ENCODE measurements around the gene CRP.

Gene CRP

DNA sequence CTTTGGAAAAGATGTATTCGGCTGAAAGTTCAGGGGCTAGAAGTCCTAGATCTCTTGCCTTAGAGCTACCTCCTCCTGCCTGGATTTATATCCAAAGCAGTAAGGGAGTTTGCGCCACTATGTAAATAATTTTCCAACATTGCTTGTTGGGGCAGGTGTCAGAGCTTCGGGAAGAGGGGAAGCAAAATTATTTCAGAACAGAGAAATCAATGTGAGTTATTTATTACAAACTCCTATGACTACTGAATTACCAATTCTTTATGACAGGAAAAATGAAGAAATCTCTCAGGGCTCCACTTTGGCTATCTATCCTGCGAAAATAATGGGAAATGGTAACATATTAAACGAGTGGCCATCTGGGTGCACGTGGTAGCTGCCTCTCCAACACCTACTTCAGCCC is at the start of gene CRP:
TSS of gene CRP (minus strand) at position 61 of the 400 bp plus-strand sequence. CDS start 104 bp downstream, outside the sequence.
- no peaks in the 10 kb centered on the region for H3K36me3 ChIP-seq (ENCODE audit: insufficient read depth, low read length)
- no peak within 1 kb of the TSS for H2AFZ ChIP-seq (ENCODE audit: low read length, unreplicated experiment)
- no peak within 1 kb of the TSS for H3K27ac ChIP-seq (ENCODE audit: low read depth, low read length)
- no peaks in the 10 kb centered on the region for H3K27me3 ChIP-seq (ENCODE audit: insufficient read depth, low read length)
- no peaks in the 10 kb centered on the region for H3K4me1 ChIP-seq (ENCODE audit: control insufficient read depth, insufficient read depth, low read length, unreplicated experiment)
- no peaks in the 10 kb centered on the region for H3K79me2 ChIP-seq (ENCODE audit: control insufficient read depth, insufficient read depth, low read length, unreplicated experiment)
- no peak within 1 kb of the TSS for H3K4me3 ChIP-seq (ENCODE audit: low read depth, low read length)

- Histone ChIP-seq H3K27ac (ENCODE audit: low read depth, low read length) (no peak overlapping the region), H3K27me3 (ENCODE audit: insufficient read depth, low read length) (no peaks in the 10 kb centered on the region), H3K36me3 (ENCODE audit: insufficient read depth, low read length) (no peaks in the 10 kb centered on the region), H3K4me1 (ENCODE audit: control insufficient read depth, insufficient read depth, low read length, unreplicated experiment) (no peaks in the 10 kb centered on the region), H2AFZ (ENCODE audit: low read length, unreplicated experiment) (no peak overlapping the region), H3K4me3 (ENCODE audit: low read depth, low read length) (no peak overlapping the region), H3K79me2 (ENCODE audit: control insufficient read depth, insufficient read depth, low read length, unreplicated experiment) (no peaks in the 10 kb centered on the region)
Observed at GRCh38 chr1:159763686-159764085, 49.3 kb upstream of the CRP start.

DNA sequence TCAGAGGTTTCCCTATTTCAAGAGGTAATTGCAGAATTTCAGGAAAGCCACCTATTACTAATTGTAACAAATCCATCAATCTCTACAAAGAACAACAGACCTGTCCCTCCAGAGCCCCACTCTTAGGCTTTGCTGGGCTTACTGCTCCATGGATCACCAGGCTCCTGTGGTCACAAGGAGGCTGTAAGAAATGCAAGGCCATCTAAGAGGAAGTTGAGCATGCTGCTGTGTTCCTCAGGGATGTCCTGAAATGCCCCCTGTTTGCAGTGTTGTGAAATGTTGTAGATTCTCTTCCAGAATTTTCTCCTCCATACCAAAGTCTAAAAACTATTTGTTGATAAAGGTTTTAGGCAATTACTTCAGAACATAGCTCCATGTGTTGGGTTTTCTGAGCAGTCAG is 42.0 kb upstream of the CRP start:
- Histone ChIP-seq H3K4me1 (ENCODE audit: control insufficient read depth, insufficient read depth, low read length, unreplicated experiment) (peaks cover 14% of the 10 kb centered on the region), H3K4me3 (ENCODE audit: low read depth, low read length) (no peak overlapping the region), H3K27me3 (ENCODE audit: insufficient read depth, low read length) (no peaks in the 10 kb centered on the region), H3K79me2 (ENCODE audit: control insufficient read depth, insufficient read depth, low read length, unreplicated experiment) (no peaks in the 10 kb centered on the region), H3K27ac (ENCODE audit: low read depth, low read length) (no peak overlapping the region), H3K36me3 (ENCODE audit: insufficient read depth, low read length) (no peaks in the 10 kb centered on the region), H2AFZ (ENCODE audit: low read length, unreplicated experiment) (peak overlapping the region; percentile 3)

DNA sequence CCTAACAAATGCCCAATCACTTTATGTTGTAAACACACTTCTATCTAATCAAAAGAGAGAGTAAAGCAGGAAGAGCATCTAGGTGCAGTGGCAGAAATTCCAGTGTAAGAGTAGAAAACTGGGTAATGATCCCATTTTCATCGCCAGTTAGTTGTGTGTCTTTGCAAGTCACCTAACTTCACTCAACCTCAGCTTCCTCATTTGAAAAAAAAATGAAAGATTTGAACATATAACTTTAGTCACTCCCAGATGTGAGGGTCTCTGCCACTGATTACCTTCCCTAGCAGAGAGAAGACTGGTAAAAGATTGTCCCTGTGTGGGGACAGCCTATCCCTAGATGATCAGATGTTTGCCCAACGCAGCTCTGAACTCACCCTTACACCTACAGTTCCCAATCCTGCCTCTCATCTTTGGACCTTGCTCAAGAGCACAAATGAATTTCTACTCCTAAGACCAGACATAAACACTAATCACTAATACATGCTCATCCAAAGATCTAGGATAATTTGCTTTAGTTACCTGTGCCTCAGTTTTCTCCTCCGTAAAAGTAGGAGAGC is 41.1 kb upstream of the CRP start:
- H3K36me3 ChIP-seq (ENCODE audit: insufficient read depth, low read length) = no peaks in the 10 kb centered on the region
- H3K27me3 ChIP-seq (ENCODE audit: insufficient read depth, low read length) = no peaks in the 10 kb centered on the region
- H3K27ac ChIP-seq (ENCODE audit: low read depth, low read length) = no peak overlapping the region
- H3K4me3 ChIP-seq (ENCODE audit: low read depth, low read length) = no peak overlapping the region
- H2AFZ ChIP-seq (ENCODE audit: low read length, unreplicated experiment) = no peak overlapping the region
- peaks cover 14% of the 10 kb centered on the region for H3K4me1 ChIP-seq (ENCODE audit: control insufficient read depth, insufficient read depth, low read length, unreplicated experiment)
- H3K79me2 ChIP-seq (ENCODE audit: control insufficient read depth, insufficient read depth, low read length, unreplicated experiment) = no peaks in the 10 kb centered on the region

DNA sequence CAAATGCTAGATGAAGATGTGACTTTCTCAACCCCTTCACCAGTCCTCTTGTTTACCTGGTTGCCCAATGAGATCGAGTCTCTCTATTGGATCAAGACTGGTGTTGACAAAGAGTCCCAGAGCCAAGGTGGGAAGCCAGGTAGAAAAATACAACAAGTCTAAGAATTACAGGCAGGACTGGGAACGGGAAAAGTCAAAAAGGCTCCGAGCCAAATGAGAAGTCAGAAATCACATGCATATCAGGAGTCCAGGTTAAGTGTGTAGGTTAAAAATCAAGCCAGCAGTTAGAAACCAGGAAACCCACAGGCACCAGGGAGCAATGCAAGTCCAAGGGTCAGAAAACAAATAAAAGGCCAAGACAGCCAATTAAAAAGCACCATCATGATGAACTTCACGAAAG is 39.0 kb upstream of the CRP start:
- no peak overlapping the region for H3K4me3 ChIP-seq (ENCODE audit: low read depth, low read length)
- peaks cover 14% of the 10 kb centered on the region for H3K4me1 ChIP-seq (ENCODE audit: control insufficient read depth, insufficient read depth, low read length, unreplicated experiment)

DNA sequence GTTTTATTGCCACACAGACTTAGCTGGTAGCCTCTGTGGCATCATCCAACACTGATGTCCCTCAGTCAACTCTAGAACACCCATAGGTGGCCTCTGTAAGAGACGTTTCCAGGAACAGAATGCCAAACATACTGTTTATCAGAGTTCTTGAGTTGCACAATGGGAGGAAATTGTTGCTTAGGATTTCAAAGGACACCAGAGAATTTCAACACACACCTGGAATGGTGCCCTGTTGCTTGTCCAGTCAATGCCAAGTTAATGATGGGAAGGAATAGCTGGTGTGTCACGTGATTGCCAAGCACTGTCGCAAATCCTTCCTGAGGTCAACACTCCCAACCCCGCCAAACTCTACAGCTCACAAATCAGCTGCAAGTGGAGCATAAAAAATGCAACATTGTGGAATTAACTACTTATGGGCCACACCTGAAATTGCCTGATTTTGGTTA is 37.8 kb upstream of the CRP start:
- H3K79me2 ChIP-seq (ENCODE audit: control insufficient read depth, insufficient read depth, low read length, unreplicated experiment) = no peaks in the 10 kb centered on the region
- no peaks in the 10 kb centered on the region for H3K27me3 ChIP-seq (ENCODE audit: insufficient read depth, low read length)
- no peak overlapping the region for H2AFZ ChIP-seq (ENCODE audit: low read length, unreplicated experiment)
- H3K4me3 ChIP-seq (ENCODE audit: low read depth, low read length) = no peak overlapping the region
- peaks cover 14% of the 10 kb centered on the region for H3K4me1 ChIP-seq (ENCODE audit: control insufficient read depth, insufficient read depth, low read length, unreplicated experiment)
- H3K36me3 ChIP-seq (ENCODE audit: insufficient read depth, low read length) = no peaks in the 10 kb centered on the region
- peak overlapping the region; percentile 75 for H3K27ac ChIP-seq (ENCODE audit: low read depth, low read length)

More for the DNA sequence above, 39.0 kb upstream of the CRP start:
- no peaks in the 10 kb centered on the region for H3K27me3 ChIP-seq (ENCODE audit: insufficient read depth, low read length)
- H3K79me2 ChIP-seq (ENCODE audit: control insufficient read depth, insufficient read depth, low read length, unreplicated experiment) = no peaks in the 10 kb centered on the region
- H3K27ac ChIP-seq (ENCODE audit: low read depth, low read length) = no peak overlapping the region
- no peak overlapping the region for H2AFZ ChIP-seq (ENCODE audit: low read length, unreplicated experiment)
- H3K36me3 ChIP-seq (ENCODE audit: insufficient read depth, low read length) = no peaks in the 10 kb centered on the region

DNA sequence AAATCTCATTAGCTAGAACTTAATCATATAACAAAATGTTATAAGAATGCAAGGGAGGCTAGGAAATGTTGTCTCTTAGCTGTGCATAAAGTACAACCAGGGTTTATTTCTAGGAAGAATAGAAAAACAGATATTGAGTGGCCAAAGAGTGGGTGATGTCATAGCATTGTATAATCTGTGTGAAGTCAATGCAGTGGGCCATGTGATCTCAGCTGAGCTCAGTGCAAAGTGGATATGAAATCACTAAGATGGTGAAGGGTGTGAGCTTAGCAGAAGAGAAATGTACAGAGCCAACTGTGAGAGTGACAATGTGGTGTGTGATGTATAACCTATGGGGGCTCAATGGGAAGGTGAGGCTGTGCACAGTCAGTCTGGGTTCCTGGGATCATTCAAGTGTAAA is 36.6 kb upstream of the CRP start:
- Histone ChIP-seq H3K36me3 (ENCODE audit: insufficient read depth, low read length) (no peaks in the 10 kb centered on the region), H3K27me3 (ENCODE audit: insufficient read depth, low read length) (no peaks in the 10 kb centered on the region), H3K79me2 (ENCODE audit: control insufficient read depth, insufficient read depth, low read length, unreplicated experiment) (no peaks in the 10 kb centered on the region), H3K27ac (ENCODE audit: low read depth, low read length) (no peak overlapping the region), H3K4me1 (ENCODE audit: control insufficient read depth, insufficient read depth, low read length, unreplicated experiment) (peaks cover 14% of the 10 kb centered on the region), H2AFZ (ENCODE audit: low read length, unreplicated experiment) (no peak overlapping the region), H3K4me3 (ENCODE audit: low read depth, low read length) (no peak overlapping the region)

- no peak overlapping the region for H3K4me3 ChIP-seq (ENCODE audit: low read depth, low read length)
- no peak overlapping the region for H3K27ac ChIP-seq (ENCODE audit: low read depth, low read length)
- H3K79me2 ChIP-seq (ENCODE audit: control insufficient read depth, insufficient read depth, low read length, unreplicated experiment) = no peaks in the 10 kb centered on the region
- H3K27me3 ChIP-seq (ENCODE audit: insufficient read depth, low read length) = no peaks in the 10 kb centered on the region
- H3K4me1 ChIP-seq (ENCODE audit: control insufficient read depth, insufficient read depth, low read length, unreplicated experiment) = peaks cover 14% of the 10 kb centered on the region
- H2AFZ ChIP-seq (ENCODE audit: low read length, unreplicated experiment) = no peak overlapping the region
- H3K36me3 ChIP-seq (ENCODE audit: insufficient read depth, low read length) = no peaks in the 10 kb centered on the region
Observed at GRCh38 chr1:159750621-159751020, 36.2 kb upstream of the CRP start.

- no peak overlapping the region for H3K4me3 ChIP-seq (ENCODE audit: low read depth, low read length)
- no peaks in the 10 kb centered on the region for H3K79me2 ChIP-seq (ENCODE audit: control insufficient read depth, insufficient read depth, low read length, unreplicated experiment)
Observed at GRCh38 chr1:159749630-159750029, 35.2 kb upstream of the CRP start.

DNA sequence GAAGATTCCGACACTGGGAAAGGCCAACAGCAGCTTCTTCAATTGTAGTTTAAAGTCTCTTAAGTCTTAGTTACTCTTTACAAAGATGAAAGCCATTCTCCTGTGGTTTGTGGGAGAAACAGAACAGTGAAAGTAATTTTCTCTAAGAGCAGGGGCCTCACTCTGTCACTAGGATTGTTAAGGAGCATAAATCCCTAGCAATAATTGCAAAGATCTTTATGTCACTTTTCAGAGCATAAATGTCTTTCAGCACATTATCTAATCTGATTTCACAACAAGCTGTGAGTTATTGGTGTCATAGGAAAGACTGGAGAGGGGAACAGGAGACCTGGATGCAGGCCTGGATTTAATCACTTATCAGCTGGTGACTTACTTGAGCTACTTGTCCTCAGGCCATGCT is 34.0 kb upstream of the CRP start:
- peaks cover 14% of the 10 kb centered on the region for H3K4me1 ChIP-seq (ENCODE audit: control insufficient read depth, insufficient read depth, low read length, unreplicated experiment)
- H3K4me3 ChIP-seq (ENCODE audit: low read depth, low read length) = no peak overlapping the region
- no peaks in the 10 kb centered on the region for H3K27me3 ChIP-seq (ENCODE audit: insufficient read depth, low read length)
- no peaks in the 10 kb centered on the region for H3K36me3 ChIP-seq (ENCODE audit: insufficient read depth, low read length)
- no peaks in the 10 kb centered on the region for H3K79me2 ChIP-seq (ENCODE audit: control insufficient read depth, insufficient read depth, low read length, unreplicated experiment)
- no peak overlapping the region for H2AFZ ChIP-seq (ENCODE audit: low read length, unreplicated experiment)
- H3K27ac ChIP-seq (ENCODE audit: low read depth, low read length) = no peak overlapping the region

More at GRCh38 chr1:159749630-159750029, 35.2 kb upstream of the CRP start:
- Histone ChIP-seq H3K27me3 (ENCODE audit: insufficient read depth, low read length) (no peaks in the 10 kb centered on the region), H3K27ac (ENCODE audit: low read depth, low read length) (no peak overlapping the region), H2AFZ (ENCODE audit: low read length, unreplicated experiment) (no peak overlapping the region), H3K36me3 (ENCODE audit: insufficient read depth, low read length) (no peaks in the 10 kb centered on the region), H3K4me1 (ENCODE audit: control insufficient read depth, insufficient read depth, low read length, unreplicated experiment) (peaks cover 14% of the 10 kb centered on the region)

DNA sequence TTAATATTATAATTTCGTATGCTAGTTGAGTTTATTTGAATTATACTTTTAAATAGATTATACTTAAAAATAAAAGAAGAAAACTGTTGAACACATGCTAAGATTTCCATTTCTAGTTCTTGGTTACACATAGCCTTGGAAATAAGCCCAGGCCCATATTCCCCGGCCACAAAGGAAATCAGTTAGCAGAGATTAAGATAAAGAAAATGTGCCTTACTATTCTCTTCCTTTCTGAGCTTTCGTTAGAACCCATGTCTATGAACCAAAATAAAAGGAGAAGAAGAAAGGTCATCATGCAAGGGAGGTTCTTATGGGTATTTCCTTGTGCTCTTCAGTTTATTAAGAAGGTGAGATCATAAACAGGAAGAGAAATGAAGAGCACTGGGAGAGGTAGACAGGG is 32.3 kb upstream of the CRP start:
- Histone ChIP-seq H2AFZ (ENCODE audit: low read length, unreplicated experiment) (no peak overlapping the region), H3K4me3 (ENCODE audit: low read depth, low read length) (no peak overlapping the region), H3K79me2 (ENCODE audit: control insufficient read depth, insufficient read depth, low read length, unreplicated experiment) (no peaks in the 10 kb centered on the region), H3K4me1 (ENCODE audit: control insufficient read depth, insufficient read depth, low read length, unreplicated experiment) (peaks cover 2% of the 10 kb centered on the region), H3K27ac (ENCODE audit: low read depth, low read length) (no peak overlapping the region), H3K36me3 (ENCODE audit: insufficient read depth, low read length) (no peaks in the 10 kb centered on the region), H3K27me3 (ENCODE audit: insufficient read depth, low read length) (no peaks in the 10 kb centered on the region)
